ENCODE results near the gene HSP90AB1. TPM values are rescaled to one million over a fixed set of nuclear protein-coding genes. Genes with fewer than 3 reads are reported as not detected.

Gene HSP90AB1
- total and polyA plus RNA-seq, 9 of the 15 experiments (the other 6 are each of a cell fraction or from before 2014, with no cell fraction given) = 1,780 to 3,358 (median 2,262) TPM

DNA sequence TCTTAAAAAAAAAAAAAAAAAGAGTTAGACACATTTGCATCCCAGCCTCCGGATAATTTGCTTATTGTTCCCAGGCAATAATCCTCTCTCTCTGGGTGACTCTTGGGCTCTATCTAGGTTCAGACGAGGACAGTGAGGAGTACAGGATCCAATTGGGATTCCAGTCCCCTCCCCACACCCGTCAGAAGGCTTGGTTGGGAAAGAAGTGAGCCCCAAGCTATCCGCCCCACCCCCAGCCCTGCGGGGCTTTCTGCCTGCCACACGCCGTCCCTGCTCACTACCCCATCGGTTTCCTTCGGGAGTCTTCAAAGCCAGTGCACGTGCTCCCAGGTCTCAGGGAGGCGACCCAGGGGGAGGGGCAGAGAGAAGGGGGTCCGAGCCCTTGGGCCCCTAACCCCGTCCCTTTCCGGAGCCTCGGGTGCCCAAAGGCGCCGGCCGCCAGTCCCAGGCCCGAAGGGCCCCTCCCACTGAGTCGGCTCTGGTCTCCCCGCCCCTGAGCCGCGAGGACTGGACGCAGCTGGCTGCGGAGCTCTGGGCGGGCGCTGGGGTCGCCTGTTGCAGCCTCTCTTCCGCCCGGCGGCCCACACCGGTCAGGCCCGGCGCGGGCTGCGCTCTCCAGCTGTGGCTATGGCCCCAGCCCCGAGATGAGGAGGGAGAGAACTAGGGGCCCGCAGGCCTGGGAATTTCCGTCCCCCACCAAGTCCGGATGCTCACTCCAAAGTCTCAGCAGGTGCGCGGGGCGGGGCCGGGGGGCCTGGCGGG is 27.7 kb upstream of the HSP90AB1 start (continued):
- TF ChIP-seq, protein P1, sequence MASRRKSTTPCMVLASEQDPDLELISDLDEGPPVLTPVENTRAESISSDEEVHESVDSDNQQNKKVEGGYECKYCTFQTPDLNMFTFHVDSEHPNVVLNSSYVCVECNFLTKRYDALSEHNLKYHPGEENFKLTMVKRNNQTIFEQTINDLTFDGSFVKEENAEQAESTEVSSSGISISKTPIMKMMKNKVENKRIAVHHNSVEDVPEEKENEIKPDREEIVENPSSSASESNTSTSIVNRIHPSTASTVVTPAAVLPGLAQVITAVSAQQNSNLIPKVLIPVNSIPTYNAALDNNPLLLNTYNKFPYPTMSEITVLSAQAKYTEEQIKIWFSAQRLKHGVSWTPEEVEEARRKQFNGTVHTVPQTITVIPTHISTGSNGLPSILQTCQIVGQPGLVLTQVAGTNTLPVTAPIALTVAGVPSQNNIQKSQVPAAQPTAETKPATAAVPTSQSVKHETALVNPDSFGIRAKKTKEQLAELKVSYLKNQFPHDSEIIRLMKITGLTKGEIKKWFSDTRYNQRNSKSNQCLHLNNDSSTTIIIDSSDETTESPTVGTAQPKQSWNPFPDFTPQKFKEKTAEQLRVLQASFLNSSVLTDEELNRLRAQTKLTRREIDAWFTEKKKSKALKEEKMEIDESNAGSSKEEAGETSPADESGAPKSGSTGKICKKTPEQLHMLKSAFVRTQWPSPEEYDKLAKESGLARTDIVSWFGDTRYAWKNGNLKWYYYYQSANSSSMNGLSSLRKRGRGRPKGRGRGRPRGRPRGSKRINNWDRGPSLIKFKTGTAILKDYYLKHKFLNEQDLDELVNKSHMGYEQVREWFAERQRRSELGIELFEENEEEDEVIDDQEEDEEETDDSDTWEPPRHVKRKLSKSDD (conservative IDR thresholded peaks at IDR 0.05; ENCODE audit: low read length) = no peak
- TF ChIP-seq ZNF695 (CRISPR knock-in tag; IDR thresholded peaks at IDR 0.05) = no peak
- TF ChIP-seq, protein P2, sequence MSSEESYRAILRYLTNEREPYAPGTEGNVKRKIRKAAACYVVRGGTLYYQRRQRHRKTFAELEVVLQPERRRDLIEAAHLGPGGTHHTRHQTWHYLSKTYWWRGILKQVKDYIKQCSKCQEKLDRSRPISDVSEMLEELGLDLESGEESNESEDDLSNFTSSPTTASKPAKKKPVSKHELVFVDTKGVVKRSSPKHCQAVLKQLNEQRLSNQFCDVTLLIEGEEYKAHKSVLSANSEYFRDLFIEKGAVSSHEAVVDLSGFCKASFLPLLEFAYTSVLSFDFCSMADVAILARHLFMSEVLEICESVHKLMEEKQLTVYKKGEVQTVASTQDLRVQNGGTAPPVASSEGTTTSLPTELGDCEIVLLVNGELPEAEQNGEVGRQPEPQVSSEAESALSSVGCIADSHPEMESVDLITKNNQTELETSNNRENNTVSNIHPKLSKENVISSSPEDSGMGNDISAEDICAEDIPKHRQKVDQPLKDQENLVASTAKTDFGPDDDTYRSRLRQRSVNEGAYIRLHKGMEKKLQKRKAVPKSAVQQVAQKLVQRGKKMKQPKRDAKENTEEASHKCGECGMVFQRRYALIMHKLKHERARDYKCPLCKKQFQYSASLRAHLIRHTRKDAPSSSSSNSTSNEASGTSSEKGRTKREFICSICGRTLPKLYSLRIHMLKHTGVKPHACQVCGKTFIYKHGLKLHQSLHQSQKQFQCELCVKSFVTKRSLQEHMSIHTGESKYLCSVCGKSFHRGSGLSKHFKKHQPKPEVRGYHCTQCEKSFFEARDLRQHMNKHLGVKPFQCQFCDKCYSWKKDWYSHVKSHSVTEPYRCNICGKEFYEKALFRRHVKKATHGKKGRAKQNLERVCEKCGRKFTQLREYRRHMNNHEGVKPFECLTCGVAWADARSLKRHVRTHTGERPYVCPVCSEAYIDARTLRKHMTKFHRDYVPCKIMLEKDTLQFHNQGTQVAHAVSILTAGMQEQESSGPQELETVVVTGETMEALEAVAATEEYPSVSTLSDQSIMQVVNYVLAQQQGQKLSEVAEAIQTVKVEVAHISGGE (CRISPR knock-in tag; IDR thresholded peaks at IDR 0.05) = peak in 1 of 3 experiments; percentile 50; a peak in 1 of 6 replicates
- TF ChIP-seq NELFE (IDR thresholded peaks at IDR 0.05; ENCODE audit: insufficient read depth, insufficient read length) = no peak
- TF ChIP-seq RHOXF2B (CRISPR knock-in tag; conservative IDR thresholded peaks at IDR 0.05) = no peak
- TF ChIP-seq EWSR1 (IDR thresholded peaks at IDR 0.05; ENCODE audit: borderline replicate concordance, low read depth, partially characterized antibody) = no peak
- TF ChIP-seq, protein P3, sequence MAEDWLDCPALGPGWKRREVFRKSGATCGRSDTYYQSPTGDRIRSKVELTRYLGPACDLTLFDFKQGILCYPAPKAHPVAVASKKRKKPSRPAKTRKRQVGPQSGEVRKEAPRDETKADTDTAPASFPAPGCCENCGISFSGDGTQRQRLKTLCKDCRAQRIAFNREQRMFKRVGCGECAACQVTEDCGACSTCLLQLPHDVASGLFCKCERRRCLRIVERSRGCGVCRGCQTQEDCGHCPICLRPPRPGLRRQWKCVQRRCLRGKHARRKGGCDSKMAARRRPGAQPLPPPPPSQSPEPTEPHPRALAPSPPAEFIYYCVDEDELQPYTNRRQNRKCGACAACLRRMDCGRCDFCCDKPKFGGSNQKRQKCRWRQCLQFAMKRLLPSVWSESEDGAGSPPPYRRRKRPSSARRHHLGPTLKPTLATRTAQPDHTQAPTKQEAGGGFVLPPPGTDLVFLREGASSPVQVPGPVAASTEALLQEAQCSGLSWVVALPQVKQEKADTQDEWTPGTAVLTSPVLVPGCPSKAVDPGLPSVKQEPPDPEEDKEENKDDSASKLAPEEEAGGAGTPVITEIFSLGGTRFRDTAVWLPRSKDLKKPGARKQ (CRISPR knock-in tag; IDR thresholded peaks at IDR 0.05) = no peak
- no peak for TF ChIP-seq ZNF274 (IDR thresholded peaks at IDR 0.05; ENCODE audit: borderline replicate concordance, low read depth, low read length)
- TF ChIP-seq, protein P4, sequence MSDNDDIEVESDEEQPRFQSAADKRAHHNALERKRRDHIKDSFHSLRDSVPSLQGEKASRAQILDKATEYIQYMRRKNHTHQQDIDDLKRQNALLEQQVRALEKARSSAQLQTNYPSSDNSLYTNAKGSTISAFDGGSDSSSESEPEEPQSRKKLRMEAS (CRISPR knock-in tag; IDR thresholded peaks at IDR 0.05) = peak; percentile 82
- TF ChIP-seq NFXL1 (CRISPR knock-in tag; IDR thresholded peaks at IDR 0.05) = no peak
- no peak for TF ChIP-seq CBX2 (IDR thresholded peaks at IDR 0.05; ENCODE audit: insufficient read depth, low read length, poor library complexity, severe bottlenecking)
- TF ChIP-seq JUNB (CRISPR knock-in tag; conservative IDR thresholded peaks at IDR 0.05) = no peak
- TF ChIP-seq, protein P5, sequence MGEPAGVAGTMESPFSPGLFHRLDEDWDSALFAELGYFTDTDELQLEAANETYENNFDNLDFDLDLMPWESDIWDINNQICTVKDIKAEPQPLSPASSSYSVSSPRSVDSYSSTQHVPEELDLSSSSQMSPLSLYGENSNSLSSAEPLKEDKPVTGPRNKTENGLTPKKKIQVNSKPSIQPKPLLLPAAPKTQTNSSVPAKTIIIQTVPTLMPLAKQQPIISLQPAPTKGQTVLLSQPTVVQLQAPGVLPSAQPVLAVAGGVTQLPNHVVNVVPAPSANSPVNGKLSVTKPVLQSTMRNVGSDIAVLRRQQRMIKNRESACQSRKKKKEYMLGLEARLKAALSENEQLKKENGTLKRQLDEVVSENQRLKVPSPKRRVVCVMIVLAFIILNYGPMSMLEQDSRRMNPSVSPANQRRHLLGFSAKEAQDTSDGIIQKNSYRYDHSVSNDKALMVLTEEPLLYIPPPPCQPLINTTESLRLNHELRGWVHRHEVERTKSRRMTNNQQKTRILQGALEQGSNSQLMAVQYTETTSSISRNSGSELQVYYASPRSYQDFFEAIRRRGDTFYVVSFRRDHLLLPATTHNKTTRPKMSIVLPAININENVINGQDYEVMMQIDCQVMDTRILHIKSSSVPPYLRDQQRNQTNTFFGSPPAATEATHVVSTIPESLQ (CRISPR knock-in tag; IDR thresholded peaks at IDR 0.05) = 0 out of 2 replicates have a peak, but pooled peaks have one; percentile 37
- no peak for TF ChIP-seq POLR3G (IDR thresholded peaks at IDR 0.05; ENCODE audit: extremely low read depth, insufficient read length, insufficient replicate concordance)
- no peak for TF ChIP-seq POLR3A (IDR thresholded peaks at IDR 0.05; ENCODE audit: borderline replicate concordance, extremely low read depth, insufficient read depth, insufficient read length)
- TF ChIP-seq SMARCC2 (IDR thresholded peaks at IDR 0.05; ENCODE audit: low read depth) = no peak

All from K562 (cell line).